Eye (tissue), 1 donor: ENCODE measurements around the gene STAC.
"Not testable (repeated sequence)": the region's sequence is repeated elsewhere in the genome, so short reads cannot be mapped to it uniquely, and the experiment has no call there.

Experiments used
- DNase-seq: peaks from one replicate; pipeline ENCODE4 v3.0.0-alpha.2; 2015

STAC gene

DNA sequence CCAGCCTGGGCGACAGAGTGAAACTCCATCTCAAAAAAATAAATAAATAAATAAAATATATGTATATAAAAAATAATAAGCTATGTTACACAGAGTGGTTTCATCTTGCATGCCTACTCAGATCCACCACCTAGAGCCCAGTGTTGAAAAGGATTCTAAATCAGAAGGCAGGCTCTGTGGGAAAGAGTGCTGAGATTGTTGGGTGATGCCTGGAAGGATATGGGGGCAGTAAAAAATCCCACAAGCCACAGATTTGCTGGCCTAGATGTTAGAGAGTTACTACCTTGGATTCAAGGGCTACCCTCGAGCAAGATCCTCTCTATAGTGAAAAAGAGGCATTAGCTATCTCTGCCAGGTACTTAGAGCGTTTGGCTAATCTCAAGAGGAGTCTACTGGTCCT is 144.3 kb downstream of the STAC start:
- DNase-seq = no peak

DNA sequence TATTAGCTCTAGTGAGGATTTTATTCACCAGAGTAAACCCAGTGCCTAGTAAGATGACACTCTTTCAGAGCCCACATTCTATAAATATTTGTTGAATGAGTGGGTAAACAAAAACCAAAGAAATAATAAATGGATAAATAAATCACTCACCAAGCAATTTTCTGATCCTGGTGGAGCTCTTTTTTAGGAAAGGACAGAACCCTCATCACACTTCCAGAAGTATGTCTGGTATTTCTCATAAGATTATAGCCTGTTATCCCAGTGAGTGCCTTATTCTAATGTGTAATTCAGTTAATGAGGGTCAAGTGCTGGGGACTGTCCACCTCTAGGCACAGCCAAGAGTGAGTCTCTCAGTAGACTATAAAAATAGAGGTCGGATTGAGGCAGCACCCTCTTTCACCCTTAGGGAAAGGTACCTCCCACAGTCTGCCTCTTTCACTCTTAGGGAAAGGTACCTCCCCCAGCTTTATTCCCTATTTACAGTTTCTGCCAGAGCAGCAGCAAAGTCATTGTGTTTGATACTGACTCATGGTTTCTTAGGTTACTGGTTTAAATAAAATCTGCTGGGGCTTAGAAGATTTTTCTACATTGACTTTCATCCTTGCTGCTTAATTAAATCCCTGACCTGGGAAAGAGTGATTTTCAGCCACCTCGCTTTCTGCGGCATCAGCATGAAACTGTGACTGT is 145.0 kb downstream of the STAC start:
- DNase-seq = no peak

DNA sequence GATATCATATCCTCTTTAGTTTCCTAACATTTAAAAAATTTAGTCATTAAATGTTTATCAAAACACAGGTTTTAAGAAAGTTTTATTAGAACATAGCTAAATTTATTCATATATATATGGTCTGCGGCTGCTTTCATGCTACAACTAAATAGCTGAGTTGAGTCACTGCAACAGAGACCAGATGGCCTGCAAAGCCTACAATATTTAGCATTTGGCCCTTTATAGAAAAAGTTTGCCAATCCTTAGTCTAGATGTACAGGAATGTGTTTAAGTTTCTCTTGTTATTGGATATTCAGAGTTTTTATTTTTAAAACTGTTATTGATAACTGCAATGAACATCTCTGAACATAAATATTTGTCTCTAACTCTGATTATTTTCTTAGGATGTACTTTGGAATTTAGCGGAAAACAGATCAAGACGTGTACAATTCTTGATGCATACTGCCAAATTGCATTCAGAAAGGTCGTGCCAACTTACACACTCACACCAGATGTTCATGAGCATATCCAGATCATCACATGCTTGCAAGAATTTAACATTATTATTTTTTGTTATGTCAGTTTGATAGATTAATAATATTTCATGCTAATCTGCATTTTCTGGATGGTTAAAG is 157.9 kb downstream of the STAC start:
- DNase-seq = peak; percentile 30

DNA sequence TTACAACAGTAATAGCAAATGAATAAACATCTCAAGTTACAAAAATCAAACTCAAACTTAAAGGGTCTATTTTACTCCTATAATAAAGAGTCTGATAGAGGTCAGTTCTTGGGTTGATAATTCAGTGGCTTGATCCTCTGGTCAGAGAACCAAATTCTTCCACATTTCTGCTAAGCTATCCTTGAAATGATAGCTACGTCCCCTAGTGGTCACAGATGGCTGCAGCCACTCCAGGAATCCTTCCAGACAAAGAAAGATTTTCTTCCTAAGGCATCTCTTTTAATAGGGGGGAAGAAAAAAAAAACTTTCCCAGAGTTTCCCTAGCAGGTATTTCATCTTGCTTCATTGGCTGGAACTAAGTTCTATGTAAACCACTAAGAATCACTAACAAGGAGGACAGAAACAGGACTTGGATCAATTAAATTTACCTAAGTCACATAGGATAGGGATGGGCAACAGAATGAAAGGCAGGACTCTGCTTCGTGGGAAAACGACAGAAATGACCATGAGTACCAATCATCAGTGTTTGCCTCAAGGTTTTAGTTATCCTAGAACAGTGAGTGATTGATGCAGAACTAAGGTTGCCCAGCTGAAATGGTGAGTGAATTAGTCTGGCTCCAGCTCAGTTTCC is 160.7 kb downstream of the STAC start:
- DNase-seq = peak; percentile 27

DNA sequence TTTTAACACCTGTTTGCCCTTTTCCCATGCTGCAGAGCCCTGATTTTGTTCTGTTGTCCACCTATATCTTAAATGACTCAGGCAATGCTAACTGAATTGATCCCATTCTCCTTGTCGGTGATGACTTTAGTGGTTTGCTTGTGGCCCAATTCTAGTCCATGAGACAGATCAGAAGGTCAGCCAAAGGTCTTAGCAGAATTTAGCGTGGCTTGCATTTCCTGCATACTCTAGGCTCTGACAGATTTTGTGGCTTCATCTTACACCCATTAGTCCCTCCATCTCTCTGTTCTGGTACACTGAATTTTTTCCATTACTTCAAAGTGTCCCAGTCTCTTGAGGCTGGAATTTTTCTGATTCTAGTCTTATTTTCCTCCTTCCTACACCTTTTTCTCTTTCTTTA is 161.9 kb downstream of the STAC start:
- DNase-seq = no peak

DNA sequence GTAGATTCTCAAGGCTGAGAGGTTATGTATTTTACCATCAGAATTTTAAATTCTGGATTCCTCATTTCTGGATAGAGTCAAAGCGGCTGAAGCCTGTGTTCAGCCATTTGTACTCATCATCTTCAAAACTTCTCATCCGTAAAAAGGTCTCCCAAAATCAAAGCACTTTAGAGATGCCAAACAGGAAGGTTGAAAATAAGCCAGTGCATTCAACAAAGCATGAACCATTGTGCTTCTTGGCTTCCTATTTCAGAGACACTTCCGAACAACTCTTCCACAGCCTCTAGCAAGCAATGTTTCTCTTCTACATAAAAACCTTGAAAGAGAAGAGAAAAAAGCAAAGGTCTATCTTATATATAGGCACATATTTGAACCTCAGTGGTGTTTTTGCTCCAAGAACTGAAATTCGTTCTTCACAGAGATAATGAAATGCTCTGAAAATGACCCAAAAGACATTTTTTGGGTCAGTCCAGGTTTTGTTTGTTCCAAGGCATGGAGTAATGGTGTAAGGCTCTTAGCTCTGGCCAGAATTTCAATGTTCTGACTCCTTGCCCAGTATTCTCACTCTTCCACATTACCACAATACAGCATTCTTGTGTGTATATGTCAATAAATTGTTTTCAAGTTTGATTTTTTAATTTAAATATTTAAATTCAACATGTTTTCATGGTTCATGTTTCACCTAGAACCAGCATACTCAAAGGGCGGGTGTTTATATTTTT is 163.1 kb downstream of the STAC start:
- DNase-seq = no peak

DNA sequence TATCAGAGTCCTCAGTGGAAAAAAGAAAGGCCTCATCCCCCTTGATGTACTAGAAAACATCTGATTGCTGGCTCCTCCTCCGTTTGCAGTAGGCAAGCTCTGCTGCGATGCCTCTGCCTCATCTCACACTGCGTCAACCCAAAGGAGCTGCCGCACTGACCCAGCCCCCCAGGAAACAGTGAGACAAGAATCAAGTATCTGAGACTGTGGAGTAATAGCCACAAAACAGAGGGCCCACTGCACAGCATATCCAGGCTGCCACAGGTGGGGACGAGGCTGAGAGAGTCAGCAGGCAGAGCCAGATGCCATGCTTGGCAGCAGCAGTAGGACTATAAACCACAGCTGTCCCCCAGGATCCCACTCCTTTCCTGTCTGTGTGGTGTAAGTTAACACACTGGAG is 165.9 kb downstream of the STAC start:
- DNase-seq = no peak

DNA sequence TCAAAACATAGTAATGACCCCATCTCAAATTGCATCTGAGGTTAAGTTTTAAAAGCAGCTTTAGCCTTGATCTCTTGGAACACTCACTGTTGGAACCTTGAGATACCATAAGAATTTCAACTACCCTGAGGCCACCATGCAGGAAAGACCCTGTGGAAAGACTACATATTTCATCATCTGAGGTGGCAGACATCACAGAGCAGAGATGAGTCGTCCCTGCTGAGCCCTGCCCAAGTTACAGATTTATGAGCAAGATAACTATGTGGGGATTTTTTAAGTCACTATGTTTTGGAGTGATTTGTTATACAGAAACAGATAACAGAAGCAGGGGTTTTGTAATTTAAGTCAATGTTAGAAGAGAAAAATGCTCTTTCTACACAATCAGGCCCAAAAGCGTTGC is 168.4 kb downstream of the STAC start:
- no peak for DNase-seq

DNA sequence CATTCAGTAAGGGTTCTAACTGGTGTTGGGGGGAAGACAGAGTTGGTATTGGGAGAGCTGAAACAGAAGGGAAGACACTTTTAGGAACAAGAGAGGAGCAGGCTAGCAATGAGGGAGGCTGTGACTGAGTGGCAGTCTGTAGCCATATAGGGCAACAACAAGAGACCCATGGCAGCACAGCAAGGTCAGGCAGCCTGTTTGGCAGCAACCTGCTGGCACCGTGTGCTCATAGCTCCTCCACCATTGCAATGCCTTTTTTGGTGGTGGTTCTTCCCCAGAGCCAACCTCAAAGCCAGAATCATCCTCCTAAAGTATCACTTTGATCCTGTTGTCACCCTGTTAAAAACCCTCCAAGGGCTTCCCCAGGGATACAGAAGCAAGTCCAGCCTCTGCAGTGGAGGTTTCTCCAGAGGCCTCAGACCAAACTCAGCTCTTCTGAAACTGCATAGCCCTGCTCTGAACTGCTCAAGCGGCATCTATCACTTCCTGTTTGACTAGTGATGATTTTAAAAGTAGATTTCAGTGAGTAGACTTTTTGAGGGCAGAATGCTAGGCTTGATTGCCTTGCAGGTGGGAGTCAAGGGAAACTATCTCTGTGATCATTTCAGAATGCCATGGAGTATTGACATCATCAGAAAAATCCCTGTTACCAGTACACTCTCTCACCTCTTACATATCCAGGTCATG is 176.9 kb downstream of the STAC start:
- DNase-seq = no peak

DNA sequence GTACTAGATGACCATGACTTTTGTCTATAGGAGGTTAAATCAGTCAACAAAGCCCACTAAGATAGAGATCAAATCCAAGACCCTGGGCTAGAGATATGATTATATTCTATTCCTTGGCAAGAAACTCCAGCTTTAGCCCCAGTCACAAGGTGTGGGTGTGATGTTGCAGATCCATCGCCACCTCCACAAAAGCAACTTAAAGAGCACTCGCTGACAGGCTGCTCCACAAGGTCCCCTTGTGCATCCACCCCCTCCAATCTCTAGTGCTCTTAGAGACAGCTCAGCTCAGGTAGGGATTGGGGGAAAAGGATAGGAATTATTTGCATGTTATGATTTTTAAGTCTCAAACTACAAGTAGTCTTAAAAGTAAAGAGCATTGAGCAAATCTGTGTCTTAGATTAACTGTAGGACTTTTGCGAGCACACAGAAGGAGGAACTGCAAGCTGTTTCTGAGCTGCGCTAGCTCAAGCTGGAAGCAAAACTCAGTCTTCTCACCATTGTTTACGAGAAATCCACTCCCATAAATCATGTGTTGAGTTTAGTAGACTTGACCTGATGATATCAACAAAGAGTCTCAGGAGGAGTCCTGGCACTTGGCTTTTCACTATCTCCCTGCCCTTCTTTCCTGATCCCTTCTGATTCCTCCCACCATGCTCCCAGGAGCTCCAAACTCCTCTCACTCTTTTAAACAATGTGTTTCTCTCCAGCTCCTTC is 177.6 kb downstream of the STAC start:
- no peak for DNase-seq

DNA sequence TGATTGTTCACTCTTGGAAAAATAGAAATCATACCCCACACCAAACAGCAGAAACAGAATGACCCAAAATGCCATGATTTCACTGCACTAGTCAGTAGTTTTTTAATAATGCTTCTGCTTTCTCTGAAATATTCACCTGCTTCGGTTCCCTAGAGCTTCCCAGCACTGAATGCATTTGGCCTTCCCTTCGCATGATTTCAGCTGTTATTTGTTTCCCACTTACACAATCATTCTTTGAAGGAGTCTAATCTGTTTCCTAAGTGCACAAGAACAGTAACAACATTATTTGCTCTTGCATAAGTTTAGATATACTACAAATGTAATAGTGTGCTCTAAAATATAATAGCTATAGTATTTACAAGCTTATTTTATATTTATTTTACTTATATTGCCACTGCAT is 178.7 kb downstream of the STAC start:
- DNase-seq = no peak

DNA sequence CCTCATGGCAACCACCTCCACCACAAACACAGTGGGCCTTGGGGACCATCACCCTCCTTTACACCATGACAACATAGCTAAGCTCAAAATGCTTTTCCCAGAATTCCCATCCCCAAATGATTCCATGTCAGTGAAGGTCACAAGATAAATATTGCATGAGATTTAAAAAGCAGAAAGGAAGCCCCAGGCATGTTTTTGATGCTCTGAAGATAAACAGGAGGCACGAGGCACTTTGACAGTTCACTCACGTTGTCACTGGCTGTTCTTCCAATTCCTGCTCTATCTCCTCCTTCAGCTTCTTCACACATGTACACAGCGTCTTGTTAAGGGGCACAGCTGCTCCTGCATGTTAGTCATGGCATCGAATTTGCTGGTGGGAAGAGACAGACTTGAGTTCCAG is 180.4 kb downstream of the STAC start:
- DNase-seq = peak; percentile 65

DNA sequence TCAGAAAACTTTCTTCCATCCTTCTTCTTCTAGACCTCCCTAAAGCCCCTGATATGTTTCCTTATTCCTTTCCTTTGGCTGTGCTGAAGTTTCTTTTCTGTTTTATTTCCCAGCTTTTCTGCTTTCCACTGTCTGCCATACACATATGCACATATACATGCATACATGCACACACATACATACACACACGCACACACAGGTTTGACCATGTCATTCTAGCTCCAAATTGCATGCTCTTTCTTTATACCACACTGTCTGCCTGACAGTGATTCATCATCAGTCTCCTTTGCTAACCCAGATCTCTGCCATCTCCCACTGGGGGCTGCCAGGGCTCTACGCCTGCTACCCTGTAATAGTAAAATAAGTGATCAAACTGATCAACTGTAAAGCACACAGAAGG is 181.3 kb downstream of the STAC start:
- DNase-seq = no peak

DNA sequence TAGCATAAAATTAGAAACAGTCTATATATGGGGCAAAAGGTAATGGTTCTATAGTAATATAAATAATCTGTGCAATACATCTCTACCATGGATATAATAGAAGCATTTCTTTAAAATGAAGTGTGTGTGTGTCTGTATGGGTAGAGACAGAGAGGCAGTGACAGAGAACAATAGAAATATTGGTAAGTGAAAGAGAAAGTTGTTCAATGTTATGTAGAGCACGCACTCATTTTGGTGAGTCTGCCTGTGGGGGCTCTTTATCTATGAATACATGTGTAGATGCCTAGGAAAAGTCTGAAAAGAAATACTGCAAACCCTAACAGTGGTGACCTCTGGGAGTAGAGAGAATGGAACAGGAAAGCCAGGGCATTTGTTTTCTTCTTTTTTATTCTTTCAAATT is 182.6 kb downstream of the STAC start:
- DNase-seq = no peak

DNA sequence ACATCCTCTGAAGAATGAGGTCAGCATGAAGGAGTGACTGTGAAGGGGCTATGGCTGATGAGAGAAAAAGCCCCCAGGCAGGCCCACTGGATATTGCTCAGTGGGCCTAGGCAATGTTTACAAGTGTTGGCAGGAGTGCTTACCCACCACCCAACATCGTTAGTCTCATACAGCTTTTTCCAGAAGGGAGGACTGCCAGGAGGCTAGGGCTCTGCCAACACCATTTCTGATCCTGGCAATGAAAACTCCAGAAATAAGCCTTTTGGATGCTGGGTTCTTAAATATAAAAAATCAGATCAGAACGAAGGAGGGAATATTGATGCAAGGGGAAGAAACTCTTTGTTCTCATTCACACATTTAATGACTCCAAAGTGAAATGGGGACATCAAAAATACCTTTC is 194.9 kb downstream of the STAC start:
- DNase-seq = no peak

DNA sequence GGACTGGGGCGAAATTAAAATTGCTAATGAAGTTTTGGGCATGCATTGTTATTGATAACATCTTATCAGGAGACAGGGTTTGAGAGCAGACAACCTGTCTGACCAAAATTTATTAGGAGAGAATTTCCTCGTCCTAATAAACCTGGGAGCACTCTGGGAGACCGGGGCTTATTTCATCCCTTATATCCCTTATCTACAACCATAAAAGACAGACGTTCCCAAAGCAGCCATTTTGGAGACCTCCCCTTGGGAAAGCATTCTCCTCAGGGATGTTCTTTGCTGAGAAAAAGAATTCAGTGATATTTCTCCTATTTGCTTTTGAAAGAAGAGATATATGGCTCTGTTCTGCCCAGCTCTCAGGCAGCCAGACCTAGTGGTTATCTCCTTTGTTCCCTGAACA is 198.1 kb downstream of the STAC start:
- not testable (repeated sequence) for DNase-seq

DNA sequence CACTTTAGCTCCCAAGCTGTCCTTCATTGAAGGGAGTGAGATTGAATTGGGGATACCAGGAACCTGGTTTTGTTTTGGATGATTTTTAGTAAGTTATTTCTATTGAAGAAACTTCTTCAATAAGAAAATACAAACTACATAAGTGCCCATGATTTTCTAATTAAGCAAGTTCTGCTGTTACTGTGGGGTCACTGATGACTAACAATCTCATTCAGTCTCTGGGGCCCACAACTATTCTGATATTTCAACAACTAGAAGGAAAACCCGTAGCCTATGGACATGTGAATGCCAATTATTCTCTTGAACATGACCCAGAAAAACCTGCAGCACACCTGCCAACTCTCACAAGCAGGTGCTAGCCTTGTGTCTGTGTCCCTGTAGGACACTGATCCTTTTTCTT is 199.4 kb downstream of the STAC start:
- no peak for DNase-seq

DNA sequence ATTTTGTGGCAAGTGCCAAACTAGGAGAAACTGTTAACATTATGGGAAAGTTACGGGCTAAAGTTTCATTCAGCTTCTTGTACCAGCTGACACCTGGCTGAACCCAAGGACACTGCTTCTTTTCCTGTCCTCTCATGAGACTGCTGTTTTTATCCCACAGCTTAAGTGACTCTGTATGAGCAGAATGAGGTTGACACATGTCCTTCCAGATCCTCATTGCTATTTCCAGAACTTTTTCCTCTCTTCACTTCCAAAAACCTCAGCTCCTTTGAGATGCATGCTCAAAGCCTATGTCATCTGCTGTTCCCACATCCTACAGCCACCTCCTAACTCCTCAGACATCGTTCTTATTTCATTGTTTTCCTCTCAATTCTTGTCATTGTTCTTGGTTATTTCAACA is 200.4 kb downstream of the STAC start:
- DNase-seq = no peak

DNA sequence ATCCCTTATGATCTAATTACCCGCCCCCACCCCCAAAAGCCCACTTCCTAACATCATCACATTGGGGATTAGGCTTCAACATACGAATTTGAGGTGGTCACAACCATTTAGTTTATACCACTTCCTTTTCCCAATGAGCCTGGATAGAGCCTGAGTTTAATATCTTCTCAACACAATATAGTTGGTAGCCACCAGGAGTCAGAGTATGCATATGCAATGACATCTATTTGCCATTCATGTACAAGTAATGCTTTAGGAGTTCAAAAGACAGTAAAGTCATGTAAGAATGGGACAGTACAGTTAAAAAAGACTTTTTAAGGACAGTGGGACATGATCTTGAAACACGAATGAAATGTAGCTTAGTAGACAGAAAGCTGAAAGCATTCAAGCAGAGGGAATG is 211.7 kb downstream of the STAC start:
- DNase-seq = no peak

DNA sequence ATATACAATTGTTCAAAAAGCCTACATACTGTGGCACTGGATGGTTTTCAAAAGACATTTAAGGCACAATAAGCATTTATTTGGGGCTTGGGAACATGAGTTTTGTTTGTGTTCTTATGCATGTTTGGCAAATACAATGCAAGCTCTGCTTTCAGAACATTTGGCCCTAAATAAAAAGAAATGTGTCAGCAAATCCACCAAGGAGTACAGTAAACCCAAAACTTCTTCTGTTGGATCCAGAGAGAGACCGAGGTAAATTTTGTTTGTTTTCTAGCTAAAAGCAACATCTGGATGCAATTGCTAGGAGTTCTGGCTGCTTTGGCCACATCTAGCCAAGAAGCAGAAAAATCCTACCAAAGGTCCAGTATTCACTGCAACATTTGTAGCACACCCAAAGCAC is 215.2 kb downstream of the STAC start:
- DNase-seq = peak; percentile 7

DNA sequence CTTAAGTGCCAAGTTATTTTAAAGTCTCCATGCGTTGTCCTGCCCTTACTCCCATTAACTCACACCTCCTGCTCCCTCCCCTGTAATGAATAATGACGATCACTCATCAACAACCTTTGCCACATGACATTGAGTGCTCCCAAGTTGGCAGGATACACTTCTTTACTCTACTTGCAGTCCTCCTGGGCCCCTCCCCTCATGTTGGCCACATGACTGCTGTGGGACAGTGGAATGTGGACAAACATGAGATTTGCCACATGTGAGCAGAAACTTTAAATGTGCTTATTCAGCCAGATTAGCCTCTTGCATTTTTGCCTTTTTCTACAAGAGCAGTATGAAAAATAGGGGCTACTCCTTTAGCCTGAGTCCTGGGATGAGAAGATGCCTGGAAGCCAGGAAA is 216.1 kb downstream of the STAC start:
- no peak for DNase-seq

DNA sequence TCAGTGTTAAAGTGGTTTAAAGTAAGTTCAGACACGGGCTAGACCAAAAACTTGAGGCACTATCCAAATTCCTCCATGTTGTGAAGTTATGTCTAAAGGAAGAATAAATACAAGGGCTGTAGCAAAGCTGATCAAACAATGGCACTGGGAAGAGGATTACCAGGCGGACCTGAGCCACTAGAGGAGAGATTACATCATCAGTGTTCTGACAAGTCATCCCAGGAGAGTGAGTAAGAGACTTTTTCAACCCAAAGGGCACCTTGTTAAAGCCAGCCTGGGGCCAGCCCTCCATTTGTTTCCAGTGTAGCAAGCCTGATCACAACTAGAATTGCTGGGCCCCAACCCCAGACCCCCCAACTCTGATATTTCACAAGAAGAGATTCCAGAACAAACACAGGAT is 217.1 kb downstream of the STAC start:
- no peak for DNase-seq
